Activated CD8-positive, alpha-beta T cell treated with anti-CD3 and anti-CD28 coated beads for 36 hours (primary cell): ENCODE measurements around the gene PTGER4. TPM values are rescaled to one million over a fixed set of nuclear protein-coding genes. Genes with fewer than 3 reads are reported as not detected.
"Not testable (repeated sequence)": the region's sequence is repeated elsewhere in the genome, so short reads cannot be mapped to it uniquely, and the experiment has no call there.

ENCODE experiments used
- ATAC-seq: fragments of 200-7000 bp; cut with Tn5 transposase; one replicate; pipeline ENCODE4 v1.10.0; 2021; ENCODE audit warnings: mild to moderate bottlenecking, moderate library complexity
- CTCF ChIA-PET: fragments of 350-600 bp; sonication (Branson Sonifier 250); formaldehyde crosslinking; loops from one replicate; lab custom pipeline; 2021; ENCODE audit warnings: antibody characterized with exemption; lab: Charles Lee
- POLR2A ChIA-PET: fragments of 350-600 bp; sonication (Branson Sonifier 250); formaldehyde crosslinking; loops from one replicate; lab custom pipeline; 2021; ENCODE audit warnings: antibody characterized with exemption; lab: Charles Lee
- DNase-seq: peaks from one replicate; pipeline ENCODE4 v3.0.0-alpha.2; 2020
- H3K27ac Mint-ChIP-seq: one replicate; pipeline ENCODE4 v1.8.0; 2021; ENCODE audit warnings: mild to moderate bottlenecking, mixed read lengths
- H3K27me3 Mint-ChIP-seq: one replicate; pipeline ENCODE4 v1.8.0; 2021; ENCODE audit warnings: mixed read lengths
- H3K36me3 Mint-ChIP-seq: one replicate; pipeline ENCODE4 v1.8.0; 2021; ENCODE audit warnings: low read depth, mixed read lengths
- H3K4me1 Mint-ChIP-seq: one replicate; pipeline ENCODE4 v1.8.0; 2021; ENCODE audit warnings: low read depth, mixed read lengths
- H3K4me3 Mint-ChIP-seq: one replicate; pipeline ENCODE4 v1.8.0; 2021; ENCODE audit warnings: mild to moderate bottlenecking, moderate library complexity, mixed read lengths
- H3K9me3 Mint-ChIP-seq: one replicate; pipeline ENCODE4 v1.8.0; 2021; ENCODE audit warnings: mixed read lengths
- intact Hi-C: fragments of 100-400 bp; cut with micrococcal nuclease; formaldehyde crosslinking; loops from one replicate; pipeline ENCODE4 v1.10.0; 2022
- total RNA-seq, 2 experiments: library from RNA; stranded (reverse); gene quantifications; one replicate each; pipeline ENCODE4 v1.2.3, GENCODE V29; 2021
- TF ChIP-seq, protein P1 (sequence below): fragments of 200-600 bp; IDR thresholded peaks from one replicate; pipeline ENCODE4 v1.8.0; 2022; ENCODE audit warnings: antibody characterized with exemption, mild to moderate bottlenecking

PTGER4 gene
- total RNA-seq, 2 experiments from 2014 or later, result 62.8 to 62.9 TPM

DNA sequence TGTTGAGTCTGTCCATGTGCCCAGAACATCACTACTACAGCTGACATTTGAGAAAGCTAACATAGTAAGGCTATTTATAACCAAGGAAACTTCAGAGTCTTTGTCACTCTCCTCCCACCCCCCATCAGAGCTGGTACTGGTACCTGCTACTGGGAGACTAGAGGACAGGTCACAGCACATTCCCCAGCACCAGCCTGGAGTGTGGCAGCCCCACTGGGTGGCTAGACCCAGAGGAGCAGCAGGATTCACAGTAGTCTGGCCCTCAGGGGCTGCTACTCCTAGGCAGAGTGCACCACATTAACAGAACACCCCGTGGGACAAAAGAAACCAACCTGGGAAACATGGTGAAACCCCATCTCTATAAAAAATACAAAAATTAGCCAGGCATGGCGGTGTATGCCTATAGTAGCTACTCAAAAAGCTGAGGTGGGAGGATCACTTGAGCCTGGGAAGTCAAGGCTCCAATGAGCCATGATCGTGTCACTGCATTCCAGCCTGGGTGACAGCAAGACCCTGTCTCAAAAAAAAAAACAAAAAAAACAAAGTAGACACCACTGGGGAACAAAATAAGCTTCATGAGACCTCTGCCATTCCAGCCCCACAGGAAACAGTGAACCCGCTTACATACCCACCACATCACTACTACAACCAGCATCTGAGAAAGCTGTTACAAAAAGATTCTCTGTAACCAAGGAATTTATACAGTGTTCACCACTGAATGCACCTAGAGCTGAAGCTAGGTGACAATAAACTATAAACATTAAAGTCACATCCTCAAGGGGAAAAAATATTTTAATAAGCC lies 26.3 kb upstream of the PTGER4 start:
- ChIA-PET POLR2A (interaction anchor here (0.6 to 2.6 kb wide), 7 partner anchors 12 to 29 kb away, joined by 3 to 10 read pairs (median 3); partner anchors contain the start of gene PTGER4), CTCF (interaction anchor here (0.6 to 2.5 kb wide), 8 partner anchors 11 to 160 kb away, joined by 3 to 5 read pairs (median 4); no protein-coding TSS in a partner anchor)
- TF ChIP-seq, protein P1, sequence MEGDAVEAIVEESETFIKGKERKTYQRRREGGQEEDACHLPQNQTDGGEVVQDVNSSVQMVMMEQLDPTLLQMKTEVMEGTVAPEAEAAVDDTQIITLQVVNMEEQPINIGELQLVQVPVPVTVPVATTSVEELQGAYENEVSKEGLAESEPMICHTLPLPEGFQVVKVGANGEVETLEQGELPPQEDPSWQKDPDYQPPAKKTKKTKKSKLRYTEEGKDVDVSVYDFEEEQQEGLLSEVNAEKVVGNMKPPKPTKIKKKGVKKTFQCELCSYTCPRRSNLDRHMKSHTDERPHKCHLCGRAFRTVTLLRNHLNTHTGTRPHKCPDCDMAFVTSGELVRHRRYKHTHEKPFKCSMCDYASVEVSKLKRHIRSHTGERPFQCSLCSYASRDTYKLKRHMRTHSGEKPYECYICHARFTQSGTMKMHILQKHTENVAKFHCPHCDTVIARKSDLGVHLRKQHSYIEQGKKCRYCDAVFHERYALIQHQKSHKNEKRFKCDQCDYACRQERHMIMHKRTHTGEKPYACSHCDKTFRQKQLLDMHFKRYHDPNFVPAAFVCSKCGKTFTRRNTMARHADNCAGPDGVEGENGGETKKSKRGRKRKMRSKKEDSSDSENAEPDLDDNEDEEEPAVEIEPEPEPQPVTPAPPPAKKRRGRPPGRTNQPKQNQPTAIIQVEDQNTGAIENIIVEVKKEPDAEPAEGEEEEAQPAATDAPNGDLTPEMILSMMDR, result no peak
- Mint-ChIP-seq H3K4me1 (peaks cover 72% of the 10 kb centered on the region), H3K36me3 (peaks cover 1% of the 10 kb centered on the region), H3K9me3 (peaks cover 3% of the 10 kb centered on the region), H3K4me3 (peak overlapping the region; percentile 71), H3K27me3 (no peaks in the 10 kb centered on the region), H3K27ac (peak overlapping the region; percentile 94)
- intact Hi-C loops, result loop anchor here (2.0 kb wide), 1 partner anchor 27 kb away; no protein-coding TSS in a partner anchor
- DNase-seq (peak; percentile 26), ATAC-seq (peak; percentile 26)

DNA sequence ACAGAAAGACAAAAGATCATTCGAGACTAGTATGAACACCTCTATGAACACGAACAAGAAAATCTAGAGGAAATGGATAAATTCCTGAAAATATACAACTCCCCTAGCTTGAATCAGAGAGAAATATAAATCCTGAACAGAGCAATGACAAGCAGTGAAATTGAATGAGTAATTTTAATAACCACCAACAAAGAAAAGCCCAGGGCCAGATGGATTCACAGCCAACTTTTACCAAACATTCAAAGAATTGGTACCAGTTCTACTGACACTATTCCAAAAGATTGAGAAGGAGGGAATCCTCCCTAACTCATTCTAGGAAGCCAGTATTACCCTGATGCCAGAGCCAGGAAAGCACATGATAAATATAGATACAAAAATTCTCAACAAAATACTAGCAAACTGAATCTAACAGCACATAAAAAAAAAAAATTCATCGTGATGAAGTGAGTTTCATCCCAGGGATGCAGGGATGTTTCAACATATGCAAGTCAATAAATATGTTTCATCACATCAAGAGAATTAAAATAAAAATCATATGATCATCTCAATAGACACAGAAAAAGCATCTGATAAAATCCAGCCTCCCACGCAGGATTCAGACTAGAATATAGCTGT lies 25.2 kb upstream of the PTGER4 start:
- ATAC-seq (no peak), DNase-seq (peak; percentile 33)
- peaks cover 4% of the 10 kb centered on the region for H3K9me3 Mint-ChIP-seq
- peaks cover 67% of the 10 kb centered on the region for H3K4me1 Mint-ChIP-seq
- intact Hi-C loops, result loop anchor here (2.0 kb wide), 1 partner anchor 26 kb away; no protein-coding TSS in a partner anchor
- TF ChIP-seq, protein P1, result no peak
- ChIA-PET POLR2A (interaction anchor here (1.2 to 2.6 kb wide), 4 partner anchors 19 to 28 kb away, joined by 3 to 10 read pairs (median 4); partner anchors contain the start of gene PTGER4), CTCF (interaction anchor here (1.1 to 1.3 kb wide), 3 partner anchors 27 to 147 kb away, joined by 3 to 4 read pairs (median 3); no protein-coding TSS in a partner anchor)
- peak overlapping the region; percentile 94 for H3K27ac Mint-ChIP-seq
- H3K36me3 Mint-ChIP-seq, result peaks cover 1% of the 10 kb centered on the region
- peak overlapping the region; percentile 71 for H3K4me3 Mint-ChIP-seq
- H3K27me3 Mint-ChIP-seq, result no peaks in the 10 kb centered on the region

DNA sequence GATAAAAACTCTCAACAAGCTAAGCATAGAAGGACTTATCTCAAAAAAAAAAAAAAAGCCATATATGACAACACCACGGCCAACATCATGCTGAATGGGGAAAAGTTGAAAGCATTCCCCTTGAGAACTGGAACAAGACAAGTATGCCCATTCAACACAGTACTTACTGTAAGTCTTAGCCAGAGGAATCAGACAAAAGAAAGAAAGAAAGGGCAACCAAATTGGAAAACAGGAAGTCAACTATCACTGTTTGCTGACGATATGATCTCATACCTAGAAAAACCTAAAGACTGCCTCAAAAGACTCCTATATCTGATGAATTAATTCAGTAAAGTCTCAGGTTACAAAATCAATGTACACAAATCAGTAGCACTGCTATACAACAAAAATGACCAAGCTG lies 24.6 kb upstream of the PTGER4 start:
- ChIA-PET POLR2A (interaction anchor here (0.7 to 2.6 kb wide), 5 partner anchors 15 to 1465 kb away, joined by 3 to 10 read pairs (median 3); partner anchors contain the start of gene PTGER4), CTCF (no interaction called here)
- TF ChIP-seq, protein P1, result no peak
- Mint-ChIP-seq H3K4me1 (peaks cover 60% of the 10 kb centered on the region), H3K9me3 (peaks cover 4% of the 10 kb centered on the region), H3K27me3 (no peaks in the 10 kb centered on the region), H3K4me3 (peak overlapping the region; percentile 71), H3K36me3 (peaks cover 1% of the 10 kb centered on the region), H3K27ac (peak overlapping the region; percentile 94)
- ATAC-seq (peak; percentile 26), DNase-seq (no peak)
- intact Hi-C loops, result loop anchor here (2.0 kb wide), 1 partner anchor 26 kb away; no protein-coding TSS in a partner anchor

DNA sequence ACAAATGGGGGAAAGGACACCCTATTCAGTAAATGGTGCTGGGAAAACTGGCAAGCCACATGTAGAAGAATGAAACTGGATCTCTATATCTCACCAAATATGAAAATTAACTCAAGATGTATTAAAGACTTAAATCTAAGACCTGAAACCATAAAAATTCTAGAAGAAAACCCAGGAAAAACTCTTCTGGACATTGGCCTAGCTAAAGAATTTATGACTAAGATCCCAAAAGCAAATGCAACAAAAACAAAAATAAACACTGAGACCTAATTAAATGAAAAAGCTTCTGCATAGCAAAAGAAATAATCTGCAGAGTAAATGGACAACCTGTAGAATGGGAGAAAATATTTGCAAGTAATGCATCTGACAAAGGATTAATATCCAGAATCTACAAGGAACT lies 23.6 kb upstream of the PTGER4 start:
- DNase-seq, H3K9me3 Mint-ChIP-seq, ATAC-seq, H3K36me3 Mint-ChIP-seq, H3K27ac Mint-ChIP-seq, intact Hi-C loops, CTCF ChIA-PET, H3K27me3 Mint-ChIP-seq, H3K4me3 Mint-ChIP-seq: not testable (repeated sequence)
- peaks cover 52% of the 10 kb centered on the region for H3K4me1 Mint-ChIP-seq
- POLR2A ChIA-PET, result interaction anchor here (1.1 to 1.3 kb wide), 2 partner anchors 14 to 17 kb away, joined by 3 to 4 read pairs; no protein-coding TSS in a partner anchor

DNA sequence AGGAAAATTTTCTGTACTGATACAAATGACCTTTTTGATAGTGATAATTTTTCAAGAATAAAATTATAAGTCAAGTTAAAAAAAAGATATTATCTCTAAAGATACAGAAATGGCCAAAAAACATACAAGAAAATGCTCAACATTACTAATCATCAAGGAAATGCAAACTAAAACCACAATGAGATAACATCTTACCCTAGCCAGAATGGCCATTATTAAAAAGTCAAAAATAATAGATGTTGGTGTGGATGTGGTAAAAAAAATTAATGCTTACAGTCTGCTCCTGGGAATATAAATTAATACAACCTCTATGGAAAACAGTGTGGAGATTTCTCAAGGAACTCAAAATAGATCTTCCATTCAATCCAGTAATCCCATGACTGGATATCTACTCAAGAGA lies 22.9 kb upstream of the PTGER4 start:
- CTCF ChIA-PET, result no interaction called here
- intact Hi-C loops, result no loop called here
- TF ChIP-seq, protein P1, result no peak

More for the DNA sequence above, 22.9 kb upstream of the PTGER4 start:
- H3K4me1 Mint-ChIP-seq, result peaks cover 52% of the 10 kb centered on the region
- no peak for DNase-seq
- H3K4me3 Mint-ChIP-seq, result no peak overlapping the region
- peaks cover 4% of the 10 kb centered on the region for H3K9me3 Mint-ChIP-seq
- peaks cover 1% of the 10 kb centered on the region for H3K36me3 Mint-ChIP-seq
- H3K27me3 Mint-ChIP-seq, result no peaks in the 10 kb centered on the region
- POLR2A ChIA-PET, result interaction anchor here (0.5 kb wide), 1 partner anchor 31 kb away, joined by 3 read pairs; no protein-coding TSS in a partner anchor
- H3K27ac Mint-ChIP-seq, result no peak overlapping the region
- no peak for ATAC-seq
